ENCODE results near the gene PDP2.

The PDP2 gene

GRCh38 chr16:66894055-66894454, 13.7 kb downstream of the PDP2 start:
- DNase-seq, result no peak
- Histone ChIP-seq H3K4me3 (ENCODE audit: low read depth, low read length) (no peak overlapping the region), H3K79me1 (ENCODE audit: low read length) (no peaks in the 10 kb centered on the region), H3K4ac (ENCODE audit: low read depth, low read length) (no peak overlapping the region), H3K79me2 (ENCODE audit: control insufficient read depth, insufficient read depth, low read length, poor library complexity) (no peaks in the 10 kb centered on the region), H2AFZ (ENCODE audit: insufficient read depth, low read length, poor library complexity) (no peak overlapping the region), H4K91ac (ENCODE audit: low read depth, low read length) (no peak overlapping the region), H2BK120ac (ENCODE audit: insufficient read depth, low read length, poor library complexity) (no peak overlapping the region), H3K18ac (ENCODE audit: low read length) (no peak overlapping the region), H3K14ac (ENCODE audit: low read length) (no peak overlapping the region), H3K9me3 (ENCODE audit: insufficient read depth, low read depth, low read length) (peaks cover 2% of the 10 kb centered on the region), H4K12ac (ENCODE audit: low read depth, low read length) (no peak overlapping the region), H4K8ac (ENCODE audit: low read depth, low read length) (no peak overlapping the region), H3K36me3 (ENCODE audit: control insufficient read depth in 1 of 2, insufficient read depth in 2 of 2, low read length in 2 of 2) (peaks cover 2 to 5% of the 10 kb centered on the region in 2 experiments), H3K23ac (ENCODE audit: low read length) (no peak overlapping the region), H3K9ac (ENCODE audit: low read length) (no peak overlapping the region), H3K4me1 (ENCODE audit: control insufficient read depth in 1 of 2, insufficient read depth in 2 of 2, low read length in 2 of 2) (peaks cover 0 to 2% of the 10 kb centered on the region in 2 experiments), H2AK5ac (ENCODE audit: low read length) (no peak overlapping the region), H2BK12ac (ENCODE audit: low read length) (no peak overlapping the region), H2BK5ac (ENCODE audit: low read depth, low read length, poor library complexity) (no peak overlapping the region), H3K27ac (ENCODE audit: low read depth, low read length) (no peak overlapping the region), H3K4me2 (ENCODE audit: low read length) (no peak overlapping the region), H3K27me3 (ENCODE audit: insufficient read depth, low read length) (no peaks in the 10 kb centered on the region)
- WGBS (ENCODE audit: extremely low coverage, insufficient coverage, insufficient read length), result no CpG with 5 or more reads among the region's 2 CpGs

- no peak overlapping the region for H2AFZ ChIP-seq (ENCODE audit: insufficient read depth, low read length, poor library complexity)
- no peak overlapping the region for H4K8ac ChIP-seq (ENCODE audit: low read depth, low read length)
- no peaks in the 10 kb centered on the region for H3K79me2 ChIP-seq (ENCODE audit: control insufficient read depth, insufficient read depth, low read length, poor library complexity)
- H3K14ac ChIP-seq (ENCODE audit: low read length), result no peak overlapping the region
- no peak overlapping the region for H3K4me3 ChIP-seq (ENCODE audit: low read depth, low read length)
- no peak overlapping the region for H3K4ac ChIP-seq (ENCODE audit: low read depth, low read length)
- DNase-seq, result peak; percentile 42 to 77
- no peak overlapping the region for H2BK5ac ChIP-seq (ENCODE audit: low read depth, low read length, poor library complexity)
- no peaks in the 10 kb centered on the region for H3K79me1 ChIP-seq (ENCODE audit: low read length)
- no peak overlapping the region for H3K18ac ChIP-seq (ENCODE audit: low read length)
- H3K27me3 ChIP-seq (ENCODE audit: insufficient read depth, low read length), result no peaks in the 10 kb centered on the region
- peaks cover 3 to 5% of the 10 kb centered on the region in 2 experiments for H3K4me1 ChIP-seq (ENCODE audit: control insufficient read depth in 1 of 2, insufficient read depth in 2 of 2, low read length in 2 of 2)
- H3K9me3 ChIP-seq (ENCODE audit: insufficient read depth, low read depth, low read length), result peaks cover 2% of the 10 kb centered on the region
- H3K27ac ChIP-seq (ENCODE audit: low read depth, low read length), result no peak overlapping the region
- H4K12ac ChIP-seq (ENCODE audit: low read depth, low read length), result no peak overlapping the region
- no peak overlapping the region for H3K4me2 ChIP-seq (ENCODE audit: low read length)
- no peak overlapping the region for H2BK120ac ChIP-seq (ENCODE audit: insufficient read depth, low read length, poor library complexity)
- no peak overlapping the region for H2AK5ac ChIP-seq (ENCODE audit: low read length)
- WGBS (ENCODE audit: extremely low coverage, insufficient coverage, insufficient read length), result no CpG with 5 or more reads among the region's 11 CpGs
- peaks cover 2 to 5% of the 10 kb centered on the region in 2 experiments for H3K36me3 ChIP-seq (ENCODE audit: control insufficient read depth in 1 of 2, insufficient read depth in 2 of 2, low read length in 2 of 2)
- H3K23ac ChIP-seq (ENCODE audit: low read length), result no peak overlapping the region
- H2BK12ac ChIP-seq (ENCODE audit: low read length), result no peak overlapping the region
- no peak overlapping the region for H4K91ac ChIP-seq (ENCODE audit: low read depth, low read length)
- no peak overlapping the region for H3K9ac ChIP-seq (ENCODE audit: low read length)
These were observed 14.8 kb downstream of the PDP2 start for GRCh38 chr16:66894948-66895688.

GRCh38 chr16:66895689-66895979, 15.3 kb downstream of the PDP2 start:
- no peak overlapping the region for H3K23ac ChIP-seq (ENCODE audit: low read length)
- no peak overlapping the region for H4K8ac ChIP-seq (ENCODE audit: low read depth, low read length)
- H3K79me1 ChIP-seq (ENCODE audit: low read length), result no peaks in the 10 kb centered on the region
- no peaks in the 10 kb centered on the region for H3K79me2 ChIP-seq (ENCODE audit: control insufficient read depth, insufficient read depth, low read length, poor library complexity)
- H3K4me1 ChIP-seq (ENCODE audit: control insufficient read depth in 1 of 2, insufficient read depth in 2 of 2, low read length in 2 of 2), result peaks cover 5 to 8% of the 10 kb centered on the region in 2 experiments
- H2AFZ ChIP-seq (ENCODE audit: insufficient read depth, low read length, poor library complexity), result no peak overlapping the region
- H3K4me3 ChIP-seq (ENCODE audit: low read depth, low read length), result peak overlapping the region; percentile 20
- H3K18ac ChIP-seq (ENCODE audit: low read length), result no peak overlapping the region
- DNase-seq, result no peak
- peaks cover 2% of the 10 kb centered on the region for H3K9me3 ChIP-seq (ENCODE audit: insufficient read depth, low read depth, low read length)
- no peak overlapping the region for H4K91ac ChIP-seq (ENCODE audit: low read depth, low read length)
- peaks cover 2 to 5% of the 10 kb centered on the region in 2 experiments for H3K36me3 ChIP-seq (ENCODE audit: control insufficient read depth in 1 of 2, insufficient read depth in 2 of 2, low read length in 2 of 2)
- no peak overlapping the region for H2AK5ac ChIP-seq (ENCODE audit: low read length)
- no peak overlapping the region for H3K27ac ChIP-seq (ENCODE audit: low read depth, low read length)
- H3K14ac ChIP-seq (ENCODE audit: low read length), result no peak overlapping the region
- H3K4ac ChIP-seq (ENCODE audit: low read depth, low read length), result no peak overlapping the region
- H2BK120ac ChIP-seq (ENCODE audit: insufficient read depth, low read length, poor library complexity), result no peak overlapping the region
- H3K9ac ChIP-seq (ENCODE audit: low read length), result no peak overlapping the region
- H2BK5ac ChIP-seq (ENCODE audit: low read depth, low read length, poor library complexity), result no peak overlapping the region
- no CpG with 5 or more reads among the region's 5 CpGs for WGBS (ENCODE audit: extremely low coverage, insufficient coverage, insufficient read length)
- H4K12ac ChIP-seq (ENCODE audit: low read depth, low read length), result no peak overlapping the region
- H3K4me2 ChIP-seq (ENCODE audit: low read length), result no peak overlapping the region
- no peaks in the 10 kb centered on the region for H3K27me3 ChIP-seq (ENCODE audit: insufficient read depth, low read length)
- H2BK12ac ChIP-seq (ENCODE audit: low read length), result no peak overlapping the region

GRCh38 chr16:66895999-66896398, 15.7 kb downstream of the PDP2 start:
- Histone ChIP-seq H3K18ac (ENCODE audit: low read length) (no peak overlapping the region), H2BK5ac (ENCODE audit: low read depth, low read length, poor library complexity) (no peak overlapping the region), H4K12ac (ENCODE audit: low read depth, low read length) (no peak overlapping the region), H2AFZ (ENCODE audit: insufficient read depth, low read length, poor library complexity) (no peak overlapping the region), H2BK12ac (ENCODE audit: low read length) (no peak overlapping the region), H3K79me1 (ENCODE audit: low read length) (no peaks in the 10 kb centered on the region), H3K14ac (ENCODE audit: low read length) (no peak overlapping the region), H3K4me3 (ENCODE audit: low read depth, low read length) (peak overlapping the region; percentile 20), H3K27me3 (ENCODE audit: insufficient read depth, low read length) (no peaks in the 10 kb centered on the region), H3K36me3 (ENCODE audit: control insufficient read depth in 1 of 2, insufficient read depth in 2 of 2, low read length in 2 of 2) (peaks cover 2 to 5% of the 10 kb centered on the region in 2 experiments), H3K79me2 (ENCODE audit: control insufficient read depth, insufficient read depth, low read length, poor library complexity) (no peaks in the 10 kb centered on the region), H2BK120ac (ENCODE audit: insufficient read depth, low read length, poor library complexity) (no peak overlapping the region), H4K91ac (ENCODE audit: low read depth, low read length) (no peak overlapping the region), H3K9me3 (ENCODE audit: insufficient read depth, low read depth, low read length) (peaks cover 2% of the 10 kb centered on the region), H3K4ac (ENCODE audit: low read depth, low read length) (no peak overlapping the region), H3K4me1 (ENCODE audit: control insufficient read depth in 1 of 2, insufficient read depth in 2 of 2, low read length in 2 of 2) (peaks cover 5 to 8% of the 10 kb centered on the region in 2 experiments), H3K23ac (ENCODE audit: low read length) (no peak overlapping the region), H3K27ac (ENCODE audit: low read depth, low read length) (no peak overlapping the region), H3K4me2 (ENCODE audit: low read length) (no peak overlapping the region), H4K8ac (ENCODE audit: low read depth, low read length) (no peak overlapping the region), H3K9ac (ENCODE audit: low read length) (no peak overlapping the region), H2AK5ac (ENCODE audit: low read length) (no peak overlapping the region)
- no peak for DNase-seq
- WGBS (ENCODE audit: extremely low coverage, insufficient coverage, insufficient read length), result no CpG with 5 or more reads among the region's 3 CpGs
